ENCODE data around the gene PEX12.

DNA sequence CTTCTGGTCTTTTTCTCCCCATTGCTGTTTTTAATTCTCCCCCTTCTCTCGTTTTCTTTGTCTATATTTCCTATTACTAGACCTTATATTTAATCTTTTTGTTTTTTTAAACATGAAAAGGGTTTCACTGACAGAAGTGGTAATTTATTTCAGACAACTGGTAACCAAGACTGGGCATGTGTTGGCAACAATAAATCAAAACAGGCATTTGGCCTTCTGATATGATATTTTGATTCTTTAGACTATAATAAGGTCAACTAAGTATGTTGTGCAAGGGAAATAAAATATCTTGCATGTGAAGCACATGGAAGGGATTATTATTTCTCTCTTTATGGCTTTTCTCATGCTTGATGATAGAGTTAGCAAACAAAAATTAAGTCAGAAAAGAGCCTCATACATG, 43.4 kb upstream of the PEX12 start:
- no peak for TF ChIP-seq EZH2 (IDR thresholded peaks at IDR 0.05; ENCODE audit: low read length, unreplicated experiment)
- TF ChIP-seq, protein P1, sequence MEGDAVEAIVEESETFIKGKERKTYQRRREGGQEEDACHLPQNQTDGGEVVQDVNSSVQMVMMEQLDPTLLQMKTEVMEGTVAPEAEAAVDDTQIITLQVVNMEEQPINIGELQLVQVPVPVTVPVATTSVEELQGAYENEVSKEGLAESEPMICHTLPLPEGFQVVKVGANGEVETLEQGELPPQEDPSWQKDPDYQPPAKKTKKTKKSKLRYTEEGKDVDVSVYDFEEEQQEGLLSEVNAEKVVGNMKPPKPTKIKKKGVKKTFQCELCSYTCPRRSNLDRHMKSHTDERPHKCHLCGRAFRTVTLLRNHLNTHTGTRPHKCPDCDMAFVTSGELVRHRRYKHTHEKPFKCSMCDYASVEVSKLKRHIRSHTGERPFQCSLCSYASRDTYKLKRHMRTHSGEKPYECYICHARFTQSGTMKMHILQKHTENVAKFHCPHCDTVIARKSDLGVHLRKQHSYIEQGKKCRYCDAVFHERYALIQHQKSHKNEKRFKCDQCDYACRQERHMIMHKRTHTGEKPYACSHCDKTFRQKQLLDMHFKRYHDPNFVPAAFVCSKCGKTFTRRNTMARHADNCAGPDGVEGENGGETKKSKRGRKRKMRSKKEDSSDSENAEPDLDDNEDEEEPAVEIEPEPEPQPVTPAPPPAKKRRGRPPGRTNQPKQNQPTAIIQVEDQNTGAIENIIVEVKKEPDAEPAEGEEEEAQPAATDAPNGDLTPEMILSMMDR (conservative IDR thresholded peaks at IDR 0.05; ENCODE audit: low read depth, low read length): no peak
- no peak for TF ChIP-seq EZH2phosphoT487 (IDR thresholded peaks at IDR 0.05; ENCODE audit: borderline replicate concordance, low read length)
